NCI-H2196 treated with DMSO at 0.1 percent for 48 hours (cell line): ENCODE data around the gene DCP1A.

Experiments used
- DNase-seq: peaks from one replicate; lab custom pipeline; 2025; ENCODE audit not compliant: unreplicated experiment; lab: John Stamatoyannopoulos, UW

DCP1A gene

GRCh38 chr3:53248161-53248560 is 99.2 kb downstream of the DCP1A start:
- DNase-seq, result no peak

DNA sequence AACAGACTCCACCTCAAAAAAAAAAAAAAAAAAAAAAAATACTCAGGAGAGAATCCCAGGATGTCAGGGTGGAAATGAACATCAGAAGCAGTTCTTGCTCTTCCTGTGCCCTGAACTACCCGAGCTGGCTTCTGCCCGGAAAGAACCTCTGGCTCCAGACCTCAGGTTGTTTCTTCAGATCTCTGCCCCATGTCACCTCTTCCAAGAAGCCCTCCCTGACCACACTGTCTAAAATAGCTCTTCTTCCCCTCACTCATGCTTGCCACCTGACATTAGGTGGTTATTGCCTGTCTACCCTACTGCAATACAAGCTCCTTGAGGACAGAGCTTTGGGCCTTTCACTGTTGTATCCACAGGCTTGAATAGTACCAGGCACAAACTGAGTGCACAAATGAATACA is 99.7 kb downstream of the DCP1A start:
- no peak for DNase-seq

DNA sequence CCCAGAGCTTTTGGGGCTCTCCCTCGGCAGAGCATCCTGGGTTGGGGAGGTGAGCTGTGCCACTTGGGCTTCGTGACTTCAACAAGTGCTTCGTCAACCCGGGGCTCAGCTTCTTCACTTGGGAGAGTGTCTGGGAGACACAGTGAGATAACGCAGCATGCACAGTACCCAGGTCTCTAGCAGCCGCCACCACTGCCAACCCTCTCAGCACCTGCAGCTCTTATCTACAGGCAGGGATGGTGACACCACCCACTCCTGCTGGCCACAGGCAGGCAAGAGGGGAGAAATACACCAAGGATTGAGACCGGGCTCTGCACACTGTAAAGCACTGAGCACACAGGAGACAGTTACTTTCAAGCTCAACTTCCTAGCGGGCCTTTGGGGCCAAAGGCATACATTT is 103.1 kb downstream of the DCP1A start:
- DNase-seq, result no peak

DNA sequence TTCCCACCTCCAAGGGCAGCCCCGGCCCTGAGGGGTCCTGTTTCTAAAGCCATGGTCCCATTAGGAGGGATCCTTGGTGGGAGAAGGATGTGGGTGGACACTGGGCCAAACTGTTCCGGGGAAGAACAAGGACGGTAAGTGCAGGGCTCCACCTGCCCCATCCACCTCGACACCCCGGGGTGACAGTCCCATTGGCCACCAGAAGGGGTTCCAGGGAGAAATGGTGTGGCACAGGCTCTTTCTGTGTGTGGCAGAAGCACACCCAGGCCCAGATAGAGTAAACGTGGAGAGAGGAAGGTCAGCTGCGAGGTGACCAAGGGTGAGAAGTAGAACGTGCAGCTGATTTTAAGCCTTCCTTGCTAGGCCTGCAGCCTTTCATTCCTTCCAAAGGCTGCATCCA is 103.6 kb downstream of the DCP1A start:
- DNase-seq, result no peak

- no peak for DNase-seq
Measured at GRCh38 chr3:53243165-53243564, 104.2 kb downstream of the DCP1A start.

DNA sequence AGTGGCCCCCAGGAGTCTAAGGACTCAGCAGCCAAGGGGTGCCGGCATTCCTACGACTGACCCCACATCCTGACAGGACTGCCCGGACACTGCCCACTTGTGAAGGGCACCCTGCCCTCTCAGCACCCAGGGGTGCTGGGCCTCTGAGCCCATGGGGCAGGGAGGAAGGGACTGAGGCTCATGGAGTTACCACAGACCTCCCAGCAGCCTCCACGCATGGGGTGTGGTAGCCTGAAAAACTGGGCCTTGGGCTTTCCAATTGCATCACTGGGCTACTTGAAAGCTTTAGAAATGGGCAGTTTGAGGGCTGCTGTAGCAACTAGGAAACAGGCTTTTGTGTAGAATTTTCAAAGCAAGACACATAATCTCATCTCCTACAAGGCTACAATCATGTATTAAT is 104.7 kb downstream of the DCP1A start:
- DNase-seq, result no peak

GRCh38 chr3:53242155-53242554 is 105.2 kb downstream of the DCP1A start:
- no peak for DNase-seq

DNA sequence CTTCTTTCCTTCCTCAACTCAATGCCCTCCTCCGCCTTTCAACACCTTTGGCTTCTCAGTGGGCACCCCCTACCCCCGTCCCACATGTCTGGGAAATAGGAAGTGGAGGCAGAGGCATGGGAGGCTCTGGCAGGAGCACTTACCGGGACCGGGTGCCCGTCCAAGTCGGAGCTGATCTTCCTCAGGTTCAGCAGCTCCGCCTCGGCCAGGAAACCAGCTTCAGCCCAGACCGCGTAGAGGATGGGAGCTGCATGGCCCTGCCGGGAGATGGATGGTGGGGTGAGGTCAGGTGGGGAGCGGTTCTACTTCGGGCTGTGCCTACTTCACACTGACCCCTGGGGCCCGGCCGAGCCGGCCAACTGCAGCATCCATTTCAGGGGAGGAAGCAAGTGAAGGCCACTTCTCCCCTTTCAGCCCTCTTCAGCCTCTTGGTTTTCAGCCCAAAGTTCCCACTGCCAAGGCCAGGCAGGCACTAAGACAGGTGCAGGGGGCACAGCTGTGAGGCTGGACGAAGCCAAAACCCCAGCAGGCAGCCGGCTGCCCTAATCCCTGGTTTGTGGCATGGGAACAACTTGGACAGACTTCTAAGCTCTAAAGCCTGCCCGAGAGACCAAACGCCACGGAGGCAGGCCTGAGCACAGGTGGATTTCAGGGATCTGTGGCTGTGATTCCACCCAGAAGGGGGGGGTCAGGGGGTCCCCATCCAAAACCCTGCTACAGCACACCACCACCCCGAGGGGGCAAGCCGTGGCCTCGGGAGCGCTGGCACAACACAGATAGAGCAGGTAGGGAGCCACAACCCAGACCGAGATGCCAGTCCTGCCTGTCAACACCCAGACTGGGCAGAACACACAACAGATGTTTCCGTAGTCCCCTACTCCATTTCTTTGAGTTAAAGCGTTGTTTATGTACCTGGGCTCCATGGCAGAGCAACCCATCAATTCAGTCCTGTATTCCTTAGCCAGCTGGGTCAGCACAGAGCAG is 106.1 kb downstream of the DCP1A start:
- no peak for DNase-seq

- no peak for DNase-seq
Measured at GRCh38 chr3:53239800-53240199, 107.5 kb downstream of the DCP1A start.

GRCh38 chr3:53238886-53239285 is 108.5 kb downstream of the DCP1A start:
- no peak for DNase-seq

DNA sequence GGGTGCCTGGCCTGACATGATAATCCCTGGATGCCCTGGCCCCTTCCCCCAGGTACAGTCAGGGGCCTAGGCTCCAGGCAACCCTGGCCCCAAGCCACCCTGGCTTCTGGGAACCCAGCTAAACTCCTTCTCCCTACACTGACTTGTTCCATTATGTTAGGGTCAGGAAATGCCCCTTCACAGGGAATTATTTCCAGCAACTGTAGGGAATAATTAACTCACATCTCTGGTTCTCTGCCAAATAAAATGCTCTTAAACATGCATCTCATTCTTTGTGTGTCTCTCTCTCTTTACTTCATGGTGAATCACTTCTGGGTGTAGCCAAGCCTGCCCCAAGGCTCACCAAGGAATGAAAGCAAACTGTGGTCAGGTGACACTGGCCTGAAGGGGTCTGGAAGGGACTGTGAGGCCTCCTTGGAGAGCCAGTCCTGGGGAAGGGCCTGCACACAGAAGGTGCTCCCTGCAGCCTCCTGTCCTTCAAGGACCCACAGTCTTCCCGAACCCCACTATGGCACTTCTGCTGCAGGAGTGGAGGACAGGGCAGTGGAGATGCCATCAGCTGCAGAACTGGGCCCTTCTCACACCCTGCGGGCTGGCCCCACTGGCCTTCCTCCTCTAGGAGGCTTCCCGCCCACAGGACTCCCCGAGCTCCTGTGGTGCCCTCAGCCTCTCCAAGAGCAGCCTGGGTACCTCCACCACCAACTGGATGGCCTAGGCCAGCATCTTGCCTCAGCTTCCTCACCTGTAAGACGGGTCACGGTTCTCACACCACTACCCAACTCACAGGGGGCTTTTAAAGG is 109.1 kb downstream of the DCP1A start:
- DNase-seq, result no peak

DNA sequence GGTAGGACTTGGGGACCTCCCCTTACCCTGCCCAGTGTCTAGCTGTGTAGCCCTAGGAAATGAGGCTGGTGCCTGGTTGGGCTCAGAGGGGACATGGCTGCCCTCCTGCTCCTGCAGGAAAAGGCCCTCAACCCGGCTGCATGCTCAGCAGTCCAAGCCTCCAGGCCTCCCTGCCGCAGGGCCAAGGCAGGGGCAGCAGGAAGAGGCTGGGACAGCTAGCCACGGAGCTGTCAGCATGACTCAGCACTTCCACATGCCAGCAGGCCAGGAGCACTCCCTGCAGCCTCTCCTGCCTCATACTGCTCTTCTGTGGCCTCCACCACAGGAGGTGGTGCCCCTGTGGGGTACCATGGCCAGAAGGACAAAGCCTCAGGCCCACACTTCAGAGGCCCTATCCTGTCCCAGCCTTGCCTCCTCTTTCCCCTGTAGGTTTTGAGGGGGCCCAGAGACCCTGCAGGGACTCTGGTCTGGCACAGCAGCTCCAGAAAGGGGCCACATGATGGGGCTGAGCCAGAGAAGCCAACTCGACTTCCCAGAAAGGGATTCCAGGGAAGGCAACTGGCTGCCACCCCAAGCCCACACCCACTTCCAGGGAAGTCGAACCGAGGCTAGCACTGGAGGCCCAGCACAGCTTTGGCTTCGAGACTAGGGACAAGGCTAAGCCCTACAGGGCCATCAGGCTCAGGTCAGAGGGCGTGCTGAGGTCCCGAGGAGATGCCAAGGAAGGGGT is 111.1 kb downstream of the DCP1A start:
- no peak for DNase-seq

- DNase-seq, result no peak
Measured at GRCh38 chr3:53235545-53235944, 111.8 kb downstream of the DCP1A start.

DNA sequence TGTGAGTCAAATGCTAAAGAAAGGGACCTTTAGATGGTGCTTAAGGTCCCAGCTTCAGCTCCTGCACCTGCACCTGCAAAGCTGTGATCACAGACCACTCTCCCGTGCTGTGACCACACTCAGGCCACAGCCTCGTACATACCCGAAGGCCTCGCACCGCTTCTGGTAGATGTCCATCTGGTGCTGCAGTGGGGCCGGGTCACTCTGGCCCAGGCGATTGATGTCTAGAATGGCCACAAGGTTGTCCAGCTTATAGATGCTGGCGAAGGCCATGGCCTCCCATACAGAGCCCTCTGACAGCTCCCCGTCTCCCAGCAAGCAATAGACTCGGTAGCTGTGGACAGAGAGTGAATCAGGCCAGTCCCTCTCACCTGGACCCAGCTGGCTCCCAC is 112.5 kb downstream of the DCP1A start:
- DNase-seq, result no peak

DNA sequence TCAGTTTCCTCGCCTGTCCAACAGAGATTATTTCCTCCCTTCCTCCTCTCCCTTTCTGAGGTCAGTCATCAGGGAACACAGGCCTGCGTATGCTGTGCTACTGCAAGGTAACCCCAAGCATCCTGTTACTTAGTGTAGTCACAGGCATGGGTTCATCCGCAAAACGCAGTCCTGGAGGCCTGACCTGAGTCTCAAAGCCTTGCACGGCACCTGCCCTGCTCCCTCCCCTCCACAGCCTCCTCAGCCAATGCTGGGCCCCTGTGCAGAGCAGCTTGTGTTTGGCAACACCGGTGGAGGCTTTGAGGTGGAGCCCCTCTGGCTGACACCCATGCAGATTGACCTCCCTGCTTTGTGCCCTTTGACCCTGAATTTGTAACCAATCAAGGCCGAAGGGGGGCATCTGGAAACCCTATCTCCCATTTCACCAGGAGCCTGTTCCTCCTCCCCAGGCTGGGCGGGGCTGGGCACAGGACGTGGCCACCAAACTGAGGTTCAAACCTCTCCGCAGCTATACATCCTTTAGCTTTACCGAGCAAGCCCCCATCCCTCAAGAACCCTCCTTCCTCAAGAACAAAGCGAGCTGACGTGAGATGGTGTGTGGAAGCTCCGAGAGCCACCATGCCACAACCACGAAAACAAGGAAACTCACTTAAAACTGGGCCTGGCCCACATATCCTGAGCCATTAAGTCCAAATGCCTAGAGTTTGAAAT is 113.1 kb downstream of the DCP1A start:
- DNase-seq, result no peak
